Measurements from ENCODE around the gene ST6GALNAC5.

Gene ST6GALNAC5

GRCh38 chr1:76832521-76832920 lies 34.8 kb upstream of the ST6GALNAC5 start:
- no peak for TF ChIP-seq CTCF (IDR thresholded peaks at IDR 0.05; ENCODE audit: low read depth, low read length)
- no peak for DNase-seq (ENCODE audit: extremely low read depth, low read depth)

- TF ChIP-seq CTCF (IDR thresholded peaks at IDR 0.05; ENCODE audit: low read depth, low read length), result no peak
- DNase-seq (ENCODE audit: extremely low read depth, low read depth), result no peak
Observed at GRCh38 chr1:76833151-76833550, 34.1 kb upstream of the ST6GALNAC5 start.

GRCh38 chr1:76833856-76834255 lies 33.4 kb upstream of the ST6GALNAC5 start:
- TF ChIP-seq CTCF (IDR thresholded peaks at IDR 0.05; ENCODE audit: low read depth, low read length), result no peak
- no peak for DNase-seq (ENCODE audit: extremely low read depth, low read depth)

GRCh38 chr1:76835203-76835602 lies 32.1 kb upstream of the ST6GALNAC5 start:
- no peak for TF ChIP-seq CTCF (IDR thresholded peaks at IDR 0.05; ENCODE audit: low read depth, low read length)
- DNase-seq (ENCODE audit: extremely low read depth, low read depth), result no peak

GRCh38 chr1:76840278-76840677 lies 27.0 kb upstream of the ST6GALNAC5 start:
- no peak for TF ChIP-seq CTCF (IDR thresholded peaks at IDR 0.05; ENCODE audit: low read depth, low read length)
- DNase-seq (ENCODE audit: extremely low read depth, low read depth), result no peak

GRCh38 chr1:76841460-76841859 lies 25.8 kb upstream of the ST6GALNAC5 start:
- no peak for TF ChIP-seq CTCF (IDR thresholded peaks at IDR 0.05; ENCODE audit: low read depth, low read length)

GRCh38 chr1:76843821-76844464 lies 23.3 kb upstream of the ST6GALNAC5 start:
- DNase-seq (ENCODE audit: extremely low read depth, low read depth), result no peak
- no peak for TF ChIP-seq CTCF (IDR thresholded peaks at IDR 0.05; ENCODE audit: low read depth, low read length)

More at GRCh38 chr1:76841460-76841859, 25.8 kb upstream of the ST6GALNAC5 start:
- no peak for DNase-seq (ENCODE audit: extremely low read depth, low read depth)

All from AG09319 (cell line).